WTC11 (cell line): ENCODE results near the gene ABI3. TPM values are rescaled to one million over a fixed set of nuclear protein-coding genes. Genes with fewer than 3 reads are reported as not detected.
A peak's percentile ranks its signal among the peaks of the same experiment; 100 is the strongest.

Experiments
- ATAC-seq: fragments of 200-7000 bp; cut with Tn5 transposase; 2 replicates; pipeline ENCODE4 v1.10.0; 2021; ENCODE audit warnings: mild to moderate bottlenecking, moderate library complexity
- CTCF ChIA-PET: fragments of 300-600 bp; sonication (Branson Sonifier 250); formaldehyde crosslinking; loops from one replicate; lab custom pipeline; 2021; ENCODE audit warnings: antibody characterized with exemption; lab: Charles Lee
- POLR2A ChIA-PET: fragments of 350-600 bp; sonication (Branson Sonifier 250); formaldehyde crosslinking; loops from one replicate; lab custom pipeline; 2021; ENCODE audit warnings: antibody characterized with exemption; lab: Charles Lee
- DNase-seq: peaks from one replicate; pipeline ENCODE4 v3.0.0; 2021; ENCODE audit warnings: low spot score
- H3K27ac Mint-ChIP-seq: 2 replicates; pipeline ENCODE4 v1.8.0; 2021; ENCODE audit warnings: mixed read lengths
- H3K27me3 Mint-ChIP-seq: 2 replicates; pipeline ENCODE4 v1.8.0; 2021; ENCODE audit warnings: low read depth, mild to moderate bottlenecking, moderate library complexity, mixed read lengths
- H3K36me3 Mint-ChIP-seq: 2 replicates; pipeline ENCODE4 v1.8.0; 2021; ENCODE audit warnings: mixed read lengths
- H3K4me1 Mint-ChIP-seq: 2 replicates; pipeline ENCODE4 v1.8.0; 2022; ENCODE audit warnings: mixed read lengths
- H3K4me3 Mint-ChIP-seq: 2 replicates; pipeline ENCODE4 v1.8.0; 2021; ENCODE audit warnings: mild to moderate bottlenecking, moderate library complexity, mixed read lengths
- H3K9me3 Mint-ChIP-seq: 2 replicates; pipeline ENCODE4 v1.8.0; 2021; ENCODE audit warnings: mixed read lengths
- ATF3 ChIP-seq: sonication (generic); formaldehyde crosslinking; conservative IDR thresholded peaks from 2 replicates; pipeline ENCODE4 v1.8.1; 2022; ENCODE audit warnings: mild to moderate bottlenecking, missing genetic modification reagents
- CDX4 ChIP-seq: fragments of 250-450 bp; sonication (Bioruptor Pico); IDR thresholded peaks from 2 replicates; pipeline ENCODE4 v1.9.0; 2021; ENCODE audit warnings: moderate library complexity, mild to moderate bottlenecking, inconsistent platforms, borderline replicate concordance
- CTCF ChIP-seq: fragments of 200-600 bp; IDR thresholded peaks from 2 replicates; pipeline ENCODE4 v1.8.0; 2022; ENCODE audit warnings: antibody characterized with exemption
- E2F4 ChIP-seq: sonication (generic); formaldehyde crosslinking; IDR thresholded peaks from 2 replicates; pipeline ENCODE4 v1.8.1; 2022; ENCODE audit warnings: low read depth, mild to moderate bottlenecking, moderate library complexity, missing genetic modification reagents, borderline replicate concordance
- FOXP1 ChIP-seq: sonication (generic); formaldehyde crosslinking; IDR thresholded peaks from 2 replicates; pipeline ENCODE4 v1.8.0; 2022; ENCODE audit warnings: missing genetic modification reagents, mild to moderate bottlenecking, moderate library complexity, borderline replicate concordance
- GRHL2 ChIP-seq: fragments of 250-450 bp; sonication (Bioruptor Pico); IDR thresholded peaks from 2 replicates; pipeline ENCODE4 v1.8.0; 2022; ENCODE audit warnings: mild to moderate bottlenecking, moderate library complexity; ENCODE audit not compliant: insufficient replicate concordance, severe bottlenecking
- JUN ChIP-seq: sonication (generic); formaldehyde crosslinking; IDR thresholded peaks from 2 replicates; pipeline ENCODE4 v1.8.0; 2023; ENCODE audit warnings: mild to moderate bottlenecking, missing genetic modification reagents
- SMAD3 ChIP-seq: sonication (generic); formaldehyde crosslinking; IDR thresholded peaks from 2 replicates; pipeline ENCODE4 v1.8.0; 2022; ENCODE audit warnings: missing genetic modification reagents, mild to moderate bottlenecking, borderline replicate concordance
- USF1 ChIP-seq: sonication (generic); formaldehyde crosslinking; IDR thresholded peaks from 2 replicates; pipeline ENCODE4 v1.8.0; 2022; ENCODE audit warnings: mild to moderate bottlenecking, missing genetic modification reagents
- ZBTB21 ChIP-seq: sonication (generic); formaldehyde crosslinking; IDR thresholded peaks from 2 replicates; pipeline ENCODE4 v1.8.1; 2023; ENCODE audit warnings: mild to moderate bottlenecking, missing genetic modification reagents, borderline replicate concordance
- ZMAT4 ChIP-seq: fragments of 250-450 bp; sonication (Bioruptor Pico); IDR thresholded peaks from 2 replicates; pipeline ENCODE4 v1.9.0; 2021; ENCODE audit warnings: mild to moderate bottlenecking
- ZNF281 ChIP-seq: sonication (generic); formaldehyde crosslinking; IDR thresholded peaks from 2 replicates; pipeline ENCODE4 v1.8.0; 2023; ENCODE audit warnings: mild to moderate bottlenecking, missing genetic modification reagents
- total RNA-seq: library from RNA; stranded (reverse); gene quantifications from 3 replicates; pipeline ENCODE4 v1.2.3, GENCODE V29; 2021

ABI3 gene
- total RNA-seq, 1 experiment from 2014 or later: 1.5 TPM

- no peak for TF ChIP-seq GRHL2
Observed at GRCh38 chr17:49217651-49218413, 7.3 kb downstream of the ABI3 start (continued).

- POLR2A ChIA-PET: no interaction called here
- Mint-ChIP-seq H3K27ac (no peak overlapping the region), H3K27me3 (peaks cover 32% of the 10 kb centered on the region), H3K36me3 (no peaks in the 10 kb centered on the region), H3K4me1 (peaks cover 29% of the 10 kb centered on the region), H3K4me3 (no peak overlapping the region), H3K9me3 (no peaks in the 10 kb centered on the region)
- CTCF ChIA-PET: no interaction called here
- TF ChIP-seq ZNF281 (no peak), USF1 (CRISPR knock-in tag) (no peak), ZMAT4 (CRISPR knock-in tag) (no peak), CDX4 (CRISPR knock-in tag) (no peak), ATF3 (CRISPR knock-in tag) (0 out of 2 replicates have a peak, but pooled peaks have one; percentile 8), FOXP1 (CRISPR knock-in tag) (0 out of 2 replicates have a peak, but pooled peaks have one; percentile 36), CTCF (peak; percentile 34), SMAD3 (CRISPR knock-in tag) (no peak), ZBTB21 (CRISPR knock-in tag) (no peak), E2F4 (CRISPR knock-in tag) (no peak), JUN (CRISPR knock-in tag) (no peak)
- no peak for ATAC-seq
- peak; percentile 66 for DNase-seq
Observed at GRCh38 chr17:49218941-49219913, 8.7 kb downstream of the ABI3 start.
